Glomerular endothelial cell (primary cell): Measurements from ENCODE around the gene ERC1. TPM values are rescaled to one million over a fixed set of nuclear protein-coding genes. Genes with fewer than 3 reads are reported as not detected.
"Not testable (repeated sequence)": the region's sequence is repeated elsewhere in the genome, so short reads cannot be mapped to it uniquely, and the experiment has no call there.

Experiments used
- DNase-seq: peaks from one replicate; pipeline ENCODE4 v3.0.0-alpha.2; 2011; ENCODE audit warnings: low read depth, low spot score; ENCODE audit errors: extremely low read depth
- total RNA-seq: library from RNA; depleted of rRNA; stranded (reverse); fragments of >200 nt; gene quantifications from 2 replicates; pipeline ENCODE4 v1.2.3, GENCODE V29; 2015

ERC1 gene
- total RNA-seq, 1 donor from 2014 or later = 44.4 TPM

- DNase-seq = no peak
Observed at GRCh38 chr12:1020389-1020788, 29.4 kb downstream of the ERC1 start.

GRCh38 chr12:1022032-1022970, 31.3 kb downstream of the ERC1 start:
- no peak for DNase-seq

- no peak for DNase-seq
Observed at GRCh38 chr12:1030779-1031178, 39.8 kb downstream of the ERC1 start.

DNA sequence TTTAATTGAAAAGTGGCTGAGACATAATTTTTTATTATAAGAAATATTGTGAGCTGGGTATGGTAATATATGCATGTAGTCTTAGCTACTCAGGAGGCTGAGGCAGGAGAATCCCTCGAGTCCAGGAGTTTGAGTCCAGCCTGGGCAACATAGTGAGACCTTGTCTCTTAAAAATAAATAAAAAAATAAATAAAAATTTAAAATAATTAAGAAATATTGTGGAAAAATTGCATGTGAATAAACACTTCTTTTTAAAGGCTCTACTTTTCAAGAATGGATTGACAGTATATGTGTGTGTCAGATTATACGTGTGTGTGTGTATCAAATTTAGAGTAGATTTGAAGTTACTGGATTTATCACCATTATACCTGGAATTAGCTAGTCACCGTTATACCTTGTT, 43.2 kb downstream of the ERC1 start:
- no peak for DNase-seq

GRCh38 chr12:1034751-1035457, 43.9 kb downstream of the ERC1 start:
- DNase-seq = no peak

DNA sequence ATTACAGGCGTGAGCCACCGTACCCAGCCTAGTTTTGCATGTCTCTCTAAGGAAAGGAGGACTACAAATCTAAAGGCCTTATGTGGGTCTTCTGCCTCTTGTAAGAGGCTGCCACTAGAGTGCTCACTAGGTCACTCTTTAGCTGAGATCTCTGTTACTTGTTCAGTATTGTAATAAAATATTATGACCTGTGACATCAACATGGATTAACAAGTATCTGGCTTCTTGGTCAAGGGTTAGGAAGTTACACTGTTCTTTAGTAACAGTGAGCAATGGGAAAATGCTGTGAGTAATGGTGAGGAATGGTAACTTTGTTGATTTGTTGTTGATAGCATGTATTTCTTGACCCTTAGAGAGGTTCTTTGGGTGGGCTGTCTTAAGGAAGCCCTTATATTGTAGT, 50.5 kb downstream of the ERC1 start:
- DNase-seq = no peak

- no peak for DNase-seq
Observed at GRCh38 chr12:1044199-1044598, 53.2 kb downstream of the ERC1 start.

DNA sequence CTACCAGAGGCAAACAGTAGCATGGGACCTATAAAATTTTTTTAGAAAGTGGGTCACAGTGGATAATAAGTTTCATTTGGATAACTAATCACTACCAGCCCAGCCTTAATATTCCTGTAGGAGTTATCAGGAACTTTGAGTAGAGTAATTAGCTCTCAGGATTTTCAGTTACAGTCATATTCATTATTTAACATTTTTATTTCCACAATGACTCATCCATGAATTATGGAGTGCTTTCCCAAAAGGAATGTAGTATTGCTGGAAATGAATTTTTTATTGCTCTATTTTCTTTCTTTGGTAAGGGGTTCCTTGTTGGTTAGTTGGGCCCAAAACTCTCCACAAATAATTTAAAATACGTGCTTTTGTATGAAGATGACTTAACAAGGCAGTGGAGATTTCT, 53.7 kb downstream of the ERC1 start:
- peak; percentile 36 for DNase-seq

DNA sequence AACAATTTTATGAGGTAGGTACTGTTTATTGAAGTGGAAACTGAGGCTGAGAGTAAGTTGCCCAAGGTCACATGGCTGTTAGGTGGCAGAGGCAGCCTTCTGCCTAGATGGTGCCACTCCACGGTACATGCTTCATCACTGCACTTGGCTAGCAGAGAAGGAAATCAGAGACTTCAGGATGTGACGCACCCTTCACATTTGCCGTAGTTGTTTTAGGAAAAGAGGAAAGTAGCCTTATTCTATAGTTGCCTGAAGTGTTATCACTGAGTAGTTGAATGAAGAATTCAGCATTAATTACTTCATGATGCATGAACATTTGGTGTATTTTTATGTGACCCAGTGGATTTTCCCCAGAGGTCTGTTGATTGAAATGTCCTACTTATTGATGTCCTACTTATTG, 55.7 kb downstream of the ERC1 start:
- DNase-seq = peak; percentile 72

DNA sequence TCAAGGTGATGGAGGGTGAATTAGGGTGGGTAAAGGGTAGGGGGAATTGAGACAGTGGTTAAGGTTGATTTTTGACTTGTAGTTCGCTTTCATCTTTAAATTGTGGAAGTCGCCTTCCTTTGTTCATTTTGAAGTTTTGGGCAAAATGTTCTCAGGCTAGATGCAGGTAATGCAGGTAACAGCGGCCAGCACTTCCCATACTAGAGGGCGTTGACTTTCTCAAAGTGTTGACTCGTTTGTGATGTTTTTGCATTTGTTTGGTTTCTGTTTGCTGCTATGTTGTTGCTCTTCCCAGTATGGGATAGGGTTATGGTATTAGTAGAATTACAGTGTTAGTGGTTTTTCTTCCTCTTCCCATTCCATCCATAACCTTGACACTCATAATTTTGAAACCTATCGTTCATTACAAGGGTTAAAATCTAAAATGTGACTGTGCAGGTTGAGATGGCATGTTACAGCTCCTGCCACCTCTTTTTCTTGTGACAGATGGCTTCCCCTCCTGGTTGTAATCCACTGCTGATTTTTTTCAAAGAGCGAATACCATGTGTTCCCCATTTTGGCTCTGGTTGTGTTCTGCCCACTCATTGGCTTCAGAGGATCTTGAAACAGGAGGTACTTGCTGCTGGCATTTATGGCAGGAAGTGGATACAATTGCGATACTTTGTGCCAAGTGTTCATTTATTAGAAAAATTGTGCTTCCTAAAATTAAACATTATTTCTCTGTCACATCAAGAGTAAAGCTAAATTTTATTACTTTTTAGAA, 57.1 kb downstream of the ERC1 start:
- DNase-seq = no peak

DNA sequence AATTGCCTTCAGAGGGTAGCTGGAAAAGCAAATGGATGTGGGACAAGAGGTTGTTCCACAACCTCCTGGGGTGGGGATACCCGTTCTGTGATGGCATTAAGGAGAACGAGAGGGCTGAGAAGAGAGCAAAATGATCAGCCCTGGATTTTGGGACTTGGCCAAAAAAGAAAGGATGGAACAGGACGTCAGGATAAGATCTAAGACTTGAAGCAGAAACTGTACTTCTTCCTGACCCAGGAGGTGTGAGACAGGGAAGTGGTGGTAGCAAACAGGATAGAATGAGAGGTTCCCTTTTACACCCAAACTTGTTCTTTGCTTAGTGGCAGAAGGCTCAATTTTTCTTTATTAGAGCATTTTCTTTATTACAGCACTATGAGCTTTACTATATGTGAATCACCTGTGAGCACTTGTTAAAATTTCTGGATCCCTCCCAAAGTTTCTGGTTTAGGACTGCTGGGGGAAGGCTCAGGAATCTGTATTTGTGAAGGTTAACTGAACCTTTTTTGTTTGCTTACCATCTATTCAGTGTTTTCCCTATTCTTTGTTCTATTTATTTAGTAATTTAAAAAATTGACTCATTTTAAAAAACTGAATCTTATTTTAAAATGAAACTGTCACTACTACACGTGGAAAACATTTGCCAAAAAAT, 59.2 kb downstream of the ERC1 start:
- no peak for DNase-seq

- DNase-seq = not testable (repeated sequence)
Observed at GRCh38 chr12:1051672-1052071, 60.6 kb downstream of the ERC1 start.

GRCh38 chr12:1053690-1054089, 62.7 kb downstream of the ERC1 start:
- DNase-seq = no peak

GRCh38 chr12:1054117-1054870, 63.3 kb downstream of the ERC1 start:
- DNase-seq = no peak

DNA sequence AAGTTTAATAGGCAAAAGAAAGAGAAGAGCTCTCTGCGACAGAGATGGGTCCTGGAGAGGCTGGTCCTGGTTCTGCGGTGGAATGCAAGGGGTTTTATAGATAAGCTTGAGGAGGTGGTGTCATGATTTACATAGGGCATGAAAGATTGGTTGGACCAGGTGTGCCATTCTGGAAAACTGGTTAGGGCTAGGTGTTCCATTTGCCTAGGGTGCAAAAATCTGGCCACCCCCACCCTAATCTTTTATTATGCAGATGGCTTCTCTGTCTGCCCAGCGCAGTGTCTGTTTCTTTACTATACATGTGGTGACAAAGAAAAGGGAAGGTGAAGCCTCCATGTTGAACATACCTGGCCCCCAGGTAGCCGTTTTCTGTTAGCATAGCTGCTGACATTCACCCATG, 65.4 kb downstream of the ERC1 start:
- DNase-seq = no peak

DNA sequence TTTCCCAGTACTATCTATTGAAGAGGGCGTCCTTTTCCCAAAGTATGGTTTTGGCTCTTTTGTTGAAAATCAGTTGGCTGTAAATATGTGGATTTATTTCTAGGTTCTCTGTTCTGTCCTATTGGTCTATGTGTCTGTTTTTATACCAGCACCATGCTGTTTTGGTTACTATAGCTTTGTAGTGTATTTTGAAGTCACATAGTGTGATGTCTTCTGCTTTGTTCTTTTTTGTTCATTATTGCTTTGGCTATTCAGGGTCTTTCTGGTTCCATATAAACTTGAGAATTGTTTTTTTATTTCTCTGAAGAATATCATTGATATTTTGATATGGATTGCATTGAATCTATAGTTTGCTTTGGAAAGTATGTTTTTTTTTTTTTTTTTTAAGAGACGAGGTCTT, 67.4 kb downstream of the ERC1 start:
- no peak for DNase-seq

- no peak for DNase-seq
Observed at GRCh38 chr12:1059162-1059561, 68.1 kb downstream of the ERC1 start.

DNA sequence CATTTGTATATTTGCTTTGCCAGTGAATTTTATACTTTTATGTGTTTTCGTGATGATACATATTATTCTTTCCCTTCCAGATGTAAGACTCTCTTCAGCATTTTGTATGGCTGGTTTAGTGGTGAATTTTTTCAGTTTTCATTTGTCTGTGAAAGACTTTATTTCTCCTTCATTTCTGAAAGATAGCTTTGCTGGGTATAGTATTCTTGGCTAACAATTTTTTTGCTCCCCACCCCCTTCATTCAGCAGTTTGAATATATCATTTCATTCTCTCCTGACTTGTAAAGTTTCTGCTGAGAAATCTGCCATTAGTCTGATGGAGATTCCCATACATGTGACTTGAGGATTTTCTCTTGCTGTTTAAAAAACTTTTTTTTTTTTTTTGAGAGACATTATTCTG, 72.8 kb downstream of the ERC1 start:
- no peak for DNase-seq

DNA sequence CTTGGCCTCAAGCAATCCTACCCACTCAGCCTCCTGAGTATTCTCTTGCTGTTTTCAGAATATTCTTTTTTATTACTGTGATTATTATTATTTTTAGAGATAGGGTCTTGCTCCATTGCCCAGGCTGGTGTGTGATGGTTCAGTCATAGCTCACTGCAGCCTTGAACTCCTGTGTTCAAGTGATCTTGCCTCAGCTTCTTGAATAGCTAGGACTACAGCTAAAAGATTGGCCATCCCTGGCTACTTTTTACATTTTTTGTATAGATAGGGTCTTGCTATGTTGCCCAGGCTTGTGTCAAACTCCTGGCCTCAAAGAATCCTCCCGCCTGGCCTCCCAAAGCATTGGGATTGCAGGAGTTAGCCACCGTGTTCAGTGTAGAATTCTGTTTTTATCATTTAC, 73.3 kb downstream of the ERC1 start:
- no peak for DNase-seq

DNA sequence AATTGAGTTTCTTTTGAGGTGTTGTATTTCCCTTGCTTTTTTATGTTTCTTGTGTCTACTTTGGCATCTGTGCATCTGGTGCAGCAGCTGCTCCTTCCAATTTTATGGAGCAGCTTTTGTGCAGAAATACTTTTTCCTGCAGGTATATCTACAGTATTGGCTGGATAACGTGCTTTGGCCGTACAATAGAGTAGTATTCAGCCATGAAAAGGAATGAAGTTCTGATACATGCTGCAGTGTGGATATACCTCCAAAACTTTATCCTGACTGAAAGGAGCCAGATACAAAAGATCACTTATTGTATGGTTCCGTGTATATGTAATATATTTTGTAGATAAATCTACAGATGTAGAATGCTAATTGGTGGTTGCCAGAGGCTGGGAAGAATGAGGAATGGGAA, 74.6 kb downstream of the ERC1 start:
- DNase-seq = no peak
